PC-3 (cell line): ENCODE measurements around the gene LGALS7.

Experiments
- CTCF ChIP-seq: fragments of 300-600 bp; sonication (generic); conservative IDR thresholded peaks from 2 replicates; pipeline ENCODE4 v1.5.1; 2017; ENCODE audit warnings: antibody characterized with exemption, low read depth, mild to moderate bottlenecking, low read length
- EZH2 ChIP-seq: fragments of 300-600 bp; sonication (generic); IDR thresholded peaks from one replicate; pipeline ENCODE4 v1.6.1; 2017; ENCODE audit warnings: antibody characterized with exemption, mild to moderate bottlenecking, low read length; ENCODE audit not compliant: unreplicated experiment
- EZH2phosphoT487 ChIP-seq: fragments of 300-600 bp; sonication (generic); IDR thresholded peaks from 2 replicates; pipeline ENCODE4 v1.6.1; 2018; ENCODE audit warnings: mild to moderate bottlenecking, antibody characterized with exemption, low read length, borderline replicate concordance

GRCh38 chr19:38727306-38727867 is 45.9 kb downstream of the LGALS7 start:
- no peak for TF ChIP-seq CTCF
- TF ChIP-seq EZH2, result no peak
- TF ChIP-seq EZH2phosphoT487, result no peak
